HG02571 (cell line): ENCODE measurements around the gene SNX4.
"Not testable (repeated sequence)": the region's sequence is repeated elsewhere in the genome, so short reads cannot be mapped to it uniquely, and the experiment has no call there.

ENCODE experiments used
- ATAC-seq: cut with Tn5 transposase; IDR thresholded peaks from one replicate; pipeline ENCODE4 v1.9.1; 2021; ENCODE audit warnings: mild to moderate bottlenecking, moderate library complexity; ENCODE audit not compliant: unreplicated experiment

The SNX4 gene

DNA sequence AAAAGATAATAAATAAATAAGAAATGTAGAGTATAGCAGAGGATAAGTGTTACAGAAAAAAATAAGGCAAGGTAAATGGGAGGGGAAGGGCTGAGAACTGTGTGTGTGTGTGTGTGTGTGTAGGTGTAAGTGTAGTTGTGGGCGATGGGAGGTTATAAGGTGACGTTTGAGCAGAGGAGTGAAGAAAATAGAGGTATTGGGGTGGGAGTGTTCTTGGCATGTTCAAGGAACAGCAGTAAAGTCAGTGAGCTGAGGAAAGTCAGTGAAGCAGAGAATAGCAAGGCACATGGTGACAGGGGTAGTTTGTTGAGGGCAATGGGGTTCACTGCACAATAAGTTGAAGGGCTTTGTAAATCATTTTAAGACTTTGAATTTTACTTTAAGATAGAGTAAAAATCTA, 113.9 kb downstream of the SNX4 start:
- no peak for ATAC-seq

DNA sequence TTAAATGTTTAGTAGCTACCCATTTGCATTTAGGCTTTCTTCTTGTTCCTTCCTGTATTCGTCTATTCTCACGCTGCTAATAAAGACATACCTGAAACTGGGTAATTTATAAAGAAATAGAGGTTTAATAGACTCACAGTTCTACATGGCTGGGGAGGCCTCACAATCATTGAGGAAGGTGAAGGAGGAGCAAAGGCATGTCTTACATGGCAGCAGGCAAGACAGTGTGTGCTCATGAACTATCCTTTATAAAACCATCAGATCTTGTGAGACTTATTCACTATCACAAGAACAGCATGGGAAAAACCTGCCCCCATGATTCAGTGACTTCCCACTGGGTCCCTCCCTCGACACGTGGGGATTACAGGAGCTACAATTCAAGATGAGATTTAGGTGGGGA, 114.5 kb downstream of the SNX4 start:
- not testable (repeated sequence) for ATAC-seq

DNA sequence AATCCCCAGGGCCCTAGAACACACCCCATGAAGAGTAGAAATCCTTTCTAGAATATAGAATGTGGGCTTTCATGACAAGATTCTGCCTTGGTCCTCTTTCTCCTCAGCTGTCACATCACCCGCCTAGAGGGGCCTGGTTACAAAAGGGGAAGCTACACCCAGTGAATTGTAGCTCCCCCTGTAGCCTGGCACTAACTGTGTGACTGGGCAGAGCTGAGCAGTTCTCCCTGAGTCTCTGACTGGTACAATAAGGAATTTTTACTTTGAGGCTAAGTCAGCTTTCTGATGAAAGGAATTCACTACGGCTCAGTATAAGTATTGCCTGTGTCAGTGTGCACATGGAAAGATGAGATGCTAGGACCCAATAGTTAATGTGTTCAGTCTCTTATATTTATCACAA, 116.2 kb downstream of the SNX4 start:
- ATAC-seq = no peak

DNA sequence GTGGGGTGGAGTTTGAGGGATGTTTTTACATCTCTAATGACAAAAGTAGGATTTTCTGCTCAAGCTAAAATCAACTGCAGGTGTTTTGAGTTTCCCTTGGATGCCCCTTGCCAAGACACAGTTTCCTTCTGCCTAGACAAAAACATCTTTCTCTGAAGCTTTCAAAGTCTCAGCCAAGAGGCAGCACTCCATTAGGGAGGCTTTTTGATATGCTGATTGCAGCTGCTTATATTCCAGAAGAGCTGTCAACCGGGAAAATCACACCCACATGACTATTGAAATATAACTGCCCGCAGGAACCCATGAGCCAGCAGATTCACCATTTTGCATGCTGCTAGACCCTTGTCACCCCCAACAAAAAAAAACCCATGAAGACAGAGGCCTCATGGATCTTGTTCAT, 117.4 kb downstream of the SNX4 start:
- no peak for ATAC-seq

DNA sequence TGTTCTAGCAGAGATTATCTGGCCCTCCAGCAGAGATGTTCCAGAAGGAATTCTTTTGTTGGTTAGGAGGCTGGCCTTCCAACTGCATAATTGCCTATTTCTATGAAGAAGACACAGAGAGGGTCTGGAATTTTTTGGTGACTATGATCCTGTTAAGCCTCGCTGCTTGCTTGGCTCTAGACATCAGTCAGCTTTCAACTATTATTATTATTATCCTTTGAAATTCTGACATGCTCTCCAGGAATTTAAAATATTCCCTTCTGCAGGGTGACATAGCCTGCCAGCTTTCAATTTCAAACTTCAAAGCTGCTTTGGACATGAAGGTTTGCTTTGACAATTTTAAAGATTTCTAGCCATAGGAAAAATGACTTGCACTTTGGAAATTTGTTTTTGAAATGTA, 118.6 kb downstream of the SNX4 start:
- ATAC-seq = no peak

DNA sequence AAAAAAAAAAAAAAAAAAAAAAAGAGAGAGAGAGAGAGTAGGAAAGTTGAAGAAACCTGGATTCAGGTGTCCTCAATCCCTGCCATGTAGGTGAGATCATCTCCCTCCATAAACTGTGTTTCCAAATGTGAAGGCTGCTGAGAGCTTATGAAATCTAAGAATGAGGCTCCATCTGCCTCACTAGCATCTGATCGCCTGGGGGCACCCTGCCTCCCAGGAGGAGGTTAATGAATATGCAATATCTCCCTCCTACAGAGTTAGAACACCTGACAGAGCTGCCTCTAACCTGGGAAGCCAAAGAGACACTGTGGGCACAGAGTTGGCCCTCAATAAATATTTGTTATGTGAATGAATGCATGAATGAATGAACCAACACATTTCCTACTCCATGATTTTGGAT, 121.0 kb downstream of the SNX4 start:
- no peak for ATAC-seq
